ENCODE measurements around the gene SMYD4. TPM values are rescaled to one million over a fixed set of nuclear protein-coding genes. Genes with fewer than 3 reads are reported as not detected.
"Not testable (repeated sequence)": the region's sequence is repeated elsewhere in the genome, so short reads cannot be mapped to it uniquely, and the experiment has no call there.

Gene SMYD4
- total RNA-seq, 4 donors from 2014 or later: 9.4 to 13.0 (median 10.0) TPM

DNA sequence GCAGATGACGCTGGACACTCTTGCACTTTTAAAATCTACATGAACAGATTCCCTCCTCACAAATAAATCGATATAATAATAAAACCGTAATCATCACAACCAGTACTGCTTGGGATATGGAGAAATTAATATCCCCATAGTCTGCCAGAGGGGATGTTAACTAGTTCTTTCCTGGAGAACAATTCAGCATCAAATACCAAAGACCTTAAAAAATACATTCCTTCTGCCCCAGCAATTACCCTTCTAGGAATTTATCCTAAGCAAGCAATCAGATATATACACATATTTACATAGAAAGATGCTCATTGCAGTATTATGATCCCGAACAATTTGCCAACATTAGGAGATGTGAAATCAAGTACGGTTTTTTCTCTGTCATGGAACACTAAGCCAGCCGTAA lies 21.8 kb downstream of the SMYD4 start:
- intact Hi-C loops (cut with DNase I; ENCODE audit: low total_unique reads): no loop called here
- 87 to 90% methylated on average over 6 of the region's 6 CpGs for WGBS, 2 donors
- TF ChIP-seq POLR2A (IDR thresholded peaks at IDR 0.05): no peak
- TF ChIP-seq, protein P1, sequence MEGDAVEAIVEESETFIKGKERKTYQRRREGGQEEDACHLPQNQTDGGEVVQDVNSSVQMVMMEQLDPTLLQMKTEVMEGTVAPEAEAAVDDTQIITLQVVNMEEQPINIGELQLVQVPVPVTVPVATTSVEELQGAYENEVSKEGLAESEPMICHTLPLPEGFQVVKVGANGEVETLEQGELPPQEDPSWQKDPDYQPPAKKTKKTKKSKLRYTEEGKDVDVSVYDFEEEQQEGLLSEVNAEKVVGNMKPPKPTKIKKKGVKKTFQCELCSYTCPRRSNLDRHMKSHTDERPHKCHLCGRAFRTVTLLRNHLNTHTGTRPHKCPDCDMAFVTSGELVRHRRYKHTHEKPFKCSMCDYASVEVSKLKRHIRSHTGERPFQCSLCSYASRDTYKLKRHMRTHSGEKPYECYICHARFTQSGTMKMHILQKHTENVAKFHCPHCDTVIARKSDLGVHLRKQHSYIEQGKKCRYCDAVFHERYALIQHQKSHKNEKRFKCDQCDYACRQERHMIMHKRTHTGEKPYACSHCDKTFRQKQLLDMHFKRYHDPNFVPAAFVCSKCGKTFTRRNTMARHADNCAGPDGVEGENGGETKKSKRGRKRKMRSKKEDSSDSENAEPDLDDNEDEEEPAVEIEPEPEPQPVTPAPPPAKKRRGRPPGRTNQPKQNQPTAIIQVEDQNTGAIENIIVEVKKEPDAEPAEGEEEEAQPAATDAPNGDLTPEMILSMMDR (IDR thresholded peaks at IDR 0.05): no peak

DNA sequence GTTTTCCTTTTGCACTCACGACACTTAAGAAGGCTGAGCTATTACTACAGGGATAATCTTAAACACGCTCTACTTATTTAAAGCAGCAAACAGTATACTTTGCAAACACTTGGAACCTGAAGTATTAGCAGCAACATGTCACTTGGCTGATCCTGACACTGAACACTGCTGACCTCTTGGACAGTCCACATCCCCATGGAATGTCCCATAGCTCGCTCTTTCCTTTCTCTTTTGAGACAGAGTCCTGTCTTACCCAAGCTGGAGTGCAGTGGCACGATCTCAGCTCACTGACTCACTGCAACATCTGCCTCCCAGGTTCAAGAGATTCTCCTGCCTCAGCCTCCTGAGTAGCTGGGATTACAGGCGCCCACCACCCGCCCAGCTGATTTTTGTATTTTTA lies 26.4 kb downstream of the SMYD4 start:
- intact Hi-C loops (cut with DNase I; ENCODE audit: low total_unique reads): no loop called here
- DNase-seq (ENCODE audit: low spot score in 2 of 2): no peak
- 83 to 93% methylated on average over 6 of the region's 6 CpGs for WGBS, 2 donors
- no peak overlapping the region for H3K4me3 ChIP-seq (ENCODE audit: low read depth, poor library complexity, severe bottlenecking)
- TF ChIP-seq, protein P1 (IDR thresholded peaks at IDR 0.05): no peak
- TF ChIP-seq POLR2A (IDR thresholded peaks at IDR 0.05): no peak

More for the DNA sequence above, 21.8 kb downstream of the SMYD4 start:
- DNase-seq (ENCODE audit: low spot score in 2 of 2): no peak
- H3K4me3 ChIP-seq (ENCODE audit: low read depth, poor library complexity, severe bottlenecking): no peak overlapping the region

DNA sequence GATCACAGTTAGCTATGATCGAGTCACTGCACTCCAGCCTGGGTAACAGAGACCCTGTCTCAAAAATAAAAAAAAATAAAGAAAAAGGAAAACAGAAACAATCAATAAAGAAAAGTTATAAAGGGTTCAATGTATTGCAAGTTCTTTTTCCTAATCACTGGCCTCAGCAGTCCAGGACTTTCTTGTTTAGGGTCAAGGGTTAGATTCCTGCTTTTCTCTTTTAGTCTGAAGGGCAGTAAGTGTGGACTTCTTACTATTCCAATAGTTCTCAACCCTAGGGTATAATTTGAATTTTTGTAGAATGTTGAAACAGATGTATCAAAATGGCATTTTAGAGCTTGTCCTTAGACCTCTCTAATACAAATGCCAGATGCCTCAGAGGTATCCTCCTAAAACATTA lies 27.3 kb downstream of the SMYD4 start:
- TF ChIP-seq, protein P1 (IDR thresholded peaks at IDR 0.05): no peak
- no peak for TF ChIP-seq POLR2A (IDR thresholded peaks at IDR 0.05)
- DNase-seq (ENCODE audit: low spot score in 2 of 2): no peak
- intact Hi-C loops (cut with DNase I; ENCODE audit: low total_unique reads): no loop called here
- 100% methylated on average over 1 of the region's 1 CpG for WGBS, 2 donors
- no peak overlapping the region for H3K4me3 ChIP-seq (ENCODE audit: low read depth, poor library complexity, severe bottlenecking)

DNA sequence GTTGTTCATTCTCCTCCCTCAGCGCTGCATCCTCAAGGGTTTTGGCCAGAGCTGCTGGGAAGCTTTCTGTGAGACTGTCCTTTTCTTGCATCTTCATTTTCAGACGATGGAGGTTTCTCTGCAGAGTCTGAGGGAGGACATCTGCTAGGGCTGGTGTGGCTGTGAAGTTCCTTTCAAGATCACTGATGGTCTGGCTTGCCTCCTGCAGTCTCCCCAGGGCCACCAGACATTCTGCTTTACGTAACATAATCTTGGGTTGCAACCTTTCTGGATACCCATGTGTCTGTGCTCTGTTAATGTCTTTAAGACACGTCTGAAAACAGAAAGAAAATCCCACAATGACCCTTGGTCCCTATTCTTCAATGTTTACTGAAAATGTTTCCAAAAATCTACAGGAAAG lies 29.0 kb downstream of the SMYD4 start:
- TF ChIP-seq, protein P1 (IDR thresholded peaks at IDR 0.05): no peak
- TF ChIP-seq POLR2A (IDR thresholded peaks at IDR 0.05): no peak
- intact Hi-C loops (cut with DNase I; ENCODE audit: low total_unique reads): no loop called here
- DNase-seq (ENCODE audit: low spot score in 2 of 2): no peak
- no peak overlapping the region for H3K4me3 ChIP-seq (ENCODE audit: low read depth, poor library complexity, severe bottlenecking)
- 84 to 88% methylated on average over 4 of the region's 4 CpGs for WGBS, 2 donors

DNA sequence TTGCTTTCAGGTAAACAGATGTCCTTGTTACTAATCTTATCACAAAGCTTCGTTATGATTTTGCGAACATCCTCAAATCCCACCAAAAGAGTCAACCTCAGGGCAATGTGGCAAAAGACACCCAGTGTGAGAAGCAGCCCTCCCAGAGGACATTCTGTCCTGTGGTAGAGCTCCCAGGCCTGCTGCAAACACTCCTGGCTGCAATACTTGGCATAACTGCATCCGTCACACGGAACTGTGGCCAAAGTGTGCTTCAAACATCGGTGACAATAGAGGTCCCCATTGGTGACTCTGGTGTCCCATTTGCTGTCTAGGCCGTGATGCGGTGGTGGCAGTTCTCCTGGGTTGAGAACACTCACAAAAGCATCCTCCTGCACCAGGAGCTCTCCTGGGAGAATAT lies 29.5 kb downstream of the SMYD4 start:
- TF ChIP-seq, protein P1 (IDR thresholded peaks at IDR 0.05): no peak
- no peak for TF ChIP-seq POLR2A (IDR thresholded peaks at IDR 0.05)
- H3K4me3 ChIP-seq (ENCODE audit: low read depth, poor library complexity, severe bottlenecking): no peak overlapping the region
- 92 to 96% methylated on average over 7 of the region's 7 CpGs for WGBS, 2 donors
- DNase-seq (ENCODE audit: low spot score in 2 of 2): no peak
- intact Hi-C loops (cut with DNase I; ENCODE audit: low total_unique reads): no loop called here

DNA sequence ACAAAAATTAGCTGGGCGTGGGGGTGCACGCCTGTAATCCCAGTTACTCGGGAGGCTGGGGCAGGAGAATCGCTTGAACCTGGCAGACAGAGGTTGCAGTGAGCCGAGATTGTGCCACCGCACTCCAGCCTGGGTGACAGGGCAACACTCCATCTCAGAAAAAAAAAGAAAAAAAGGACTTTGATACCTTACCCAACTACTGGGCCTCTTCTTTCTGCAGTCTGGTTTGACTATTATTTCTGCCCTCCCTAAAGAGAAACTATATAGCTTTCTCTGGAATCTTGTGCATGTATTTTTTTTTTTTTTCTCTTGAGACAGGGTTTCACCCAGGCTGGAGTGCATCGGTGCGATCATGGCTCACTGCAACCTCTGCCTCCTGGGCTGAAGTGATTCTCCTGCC lies 31.9 kb downstream of the SMYD4 start:
- intact Hi-C loops (cut with DNase I; ENCODE audit: low total_unique reads); H3K4me3 ChIP-seq (ENCODE audit: low read depth, poor library complexity, severe bottlenecking); DNase-seq (ENCODE audit: low spot score in 2 of 2): not testable (repeated sequence)
- WGBS, 2 donors: 95 to 96% methylated on average over 8 of the region's 8 CpGs
